K562 (cell line): Measurements from ENCODE around the gene SEMA3F. TPM values are rescaled to one million over a fixed set of nuclear protein-coding genes. Genes with fewer than 3 reads are reported as not detected.

ENCODE experiments used
- ATAC-seq: fragments of 200-7000 bp; cut with Tn5 transposase; 3 replicates; pipeline ENCODE4 v1.9.1; 2020; ENCODE audit warnings: moderate library complexity
- BruUV-seq: library from RNA; stranded (reverse); fragments of 400-500 nt; replicated peaks from 2 replicates; lab custom pipeline; 2021; lab: Mats Ljungman, UMichigan
- CTCF ChIA-PET: fragments of 300-600 bp; formaldehyde crosslinking; extraction: SDS; loops from one replicate; lab custom pipeline; 2021; ENCODE audit warnings: low intra/inter-chr PET ratio; lab: Yijun Ruan, JAX
- POLR2A ChIA-PET: fragments of 300-600, 350-650 bp; sonication (Branson Sonifier 250); formaldehyde crosslinking; extraction: SDS; loops from one replicate; lab custom pipeline; 2021; ENCODE audit warnings: antibody characterized with exemption, inconsistent platforms; lab: Yijun Ruan, JAX
- DNase-seq, 4 experiments: peaks; one replicate each; pipeline versions ENCODE4 v3.0.0 to v3.0.0-alpha.2; 2011 to 2018; ENCODE audit warnings: low spot score in 3 of 4, mixed read lengths in 3 of 4; ENCODE audit errors: extremely low read depth in 1 of 4
- FAIRE-seq: peaks from 2 replicates; lab custom pipeline; 2011; peaks lifted over from hg19 to GRCh38; lab: Jason Lieb, UNC
- H2AFZ ChIP-seq: 2 replicates; pipeline ENCODE4 v1.6.0; 2011; ENCODE audit warnings: low read depth, low read length, control low read depth, inconsistent platforms
- H3K27ac ChIP-seq: fragments of 200-600 bp; 3 replicates; pipeline ENCODE4 v1.8.0; 2011; ENCODE audit warnings: low read depth, mild to moderate bottlenecking, control low read depth, inconsistent platforms, low read length, moderate library complexity, mixed read lengths; ENCODE audit errors: extremely low read depth
- H3K27me3 ChIP-seq, 2 experiments: fragments of 300-600 bp in 1 of 2; 2 replicates in 1 of 2; 3 replicates in 1 of 2; pipeline versions ENCODE4 v1.6.0 to v1.8.0; 2011; ENCODE audit warnings: inconsistent platforms in 2 of 2, low read length in 2 of 2, mild to moderate bottlenecking in 1 of 2, mixed read lengths in 1 of 2, moderate library complexity in 1 of 2; ENCODE audit not compliant: control insufficient read depth in 2 of 2, insufficient read depth in 2 of 2
- H3K36me3 ChIP-seq: fragments of 300-600 bp; 3 replicates; pipeline ENCODE4 v1.8.0; 2011; ENCODE audit warnings: mild to moderate bottlenecking, low read length, inconsistent platforms; ENCODE audit not compliant: control insufficient read depth, insufficient read depth
- H3K4me1 ChIP-seq, 2 experiments: fragments of 200-600 bp in 1 of 2; replicated peaks in 1 of 2; 2 replicates in 1 of 2; 3 replicates in 1 of 2; pipeline versions ENCODE4 v1.5.1 to v1.8.0; 2011; ENCODE audit warnings: inconsistent platforms in 2 of 2, low read length in 2 of 2, mild to moderate bottlenecking in 1 of 2, mixed read lengths in 1 of 2, moderate library complexity in 1 of 2; ENCODE audit not compliant: control insufficient read depth in 2 of 2, insufficient read depth in 2 of 2
- H3K4me2 ChIP-seq: 2 replicates; pipeline ENCODE4 v1.6.1; 2011; ENCODE audit warnings: low read length, control low read depth, inconsistent platforms, mixed read lengths; ENCODE audit not compliant: insufficient read depth
- H3K4me3 ChIP-seq: fragments of 200-600 bp; sonication (generic), shearing (Covaris generic); 2 replicates; pipeline ENCODE4 v1.5.1; 2016; ENCODE audit warnings: control low read depth, inconsistent platforms
- H3K79me2 ChIP-seq: fragments of 200-600 bp; 3 replicates; pipeline ENCODE4 v1.8.0; 2011; ENCODE audit warnings: low read length, inconsistent platforms; ENCODE audit not compliant: control insufficient read depth, insufficient read depth
- H3K9ac ChIP-seq, 2 experiments: 2 replicates each; pipeline versions ENCODE4 v1.6.0 to v1.6.1; 2011; ENCODE audit warnings: low read depth in 2 of 2, low read length in 2 of 2, control low read depth in 1 of 2, inconsistent platforms in 1 of 2, mild to moderate bottlenecking in 1 of 2, mixed read lengths in 1 of 2; ENCODE audit not compliant: insufficient read depth in 1 of 2
- H3K9me1 ChIP-seq: one replicate; pipeline ENCODE4 v1.6.0; 2011; ENCODE audit warnings: inconsistent platforms, mild to moderate bottlenecking, low read length, moderate library complexity; ENCODE audit not compliant: control insufficient read depth, insufficient read depth
- H3K9me3 ChIP-seq: replicated peaks from 2 replicates; pipeline ENCODE4 v1.5.1; 2011; ENCODE audit warnings: low read depth, low read length, inconsistent platforms; ENCODE audit not compliant: control insufficient read depth, insufficient read depth
- H4K20me1 ChIP-seq: replicated peaks from 2 replicates; pipeline ENCODE4 v1.6.1; 2011; ENCODE audit warnings: low read length, inconsistent platforms, mixed read lengths; ENCODE audit not compliant: control insufficient read depth, insufficient read depth
- BCOR ChIP-seq: fragments of 450-650 bp; IDR thresholded peaks from 2 replicates; pipeline ENCODE4 v1.6.1; 2016
- CBFA2T2 ChIP-seq: fragments of 450-650 bp; conservative IDR thresholded peaks from 2 replicates; pipeline ENCODE4 v1.6.1; 2017; ENCODE audit warnings: mild to moderate bottlenecking
- GATAD2A ChIP-seq: fragments of 450-650 bp; IDR thresholded peaks from 2 replicates; pipeline ENCODE4 v1.6.1; 2017
- KDM1A ChIP-seq, 2 experiments: fragments of 450-650 bp; IDR thresholded peaks; 2 replicates each; pipeline ENCODE4 v1.6.1; 2016; ENCODE audit warnings: mild to moderate bottlenecking in 2 of 2
- RBM25 ChIP-seq: fragments of 200-400 bp; formaldehyde crosslinking; IDR thresholded peaks from 2 replicates; pipeline ENCODE4 v1.6.1; 2018; ENCODE audit warnings: low read length, low read depth, moderate library complexity; ENCODE audit not compliant: severe bottlenecking
- RFX5 ChIP-seq: IDR thresholded peaks from 2 replicates; pipeline ENCODE4 v1.6.1; 2011; ENCODE audit warnings: low read depth, mild to moderate bottlenecking, improper control_type of control experiment, low read length
- SREBF1 ChIP-seq: fragments of 150-350 bp; IDR thresholded peaks from 2 replicates; pipeline ENCODE4 v1.6.1; 2014; ENCODE audit warnings: antibody characterized with exemption, low read depth, low read length, borderline replicate concordance
- WGBS: fragments of 100-300 bp; shearing (Covaris generic); methylation state at CpG from one replicate; pipeline ENCODE4 v1.1.6; 2016; ENCODE audit warnings: low coverage, mixed read lengths; ENCODE audit not compliant: insufficient coverage; ENCODE audit errors: missing lambda C conversion rate; 5-methylcytosine and 5-hydroxymethylcytosine counted together
- in situ Hi-C: fragments of 300-500 bp; cut with MboI; formaldehyde crosslinking; loops from 4 replicates; pipeline ENCODE4 v1.15.0; 2018; ENCODE audit warnings: inconsistent platforms, mixed read lengths
- intact Hi-C: fragments of 100-400 bp; cut with micrococcal nuclease; formaldehyde crosslinking; loops from 2 replicates; pipeline ENCODE4 v1.14.2; 2022
- polyA plus RNA-seq, 8 experiments: library from polyadenylated mRNA; depleted of rRNA in 4 of 8; stranded (reverse) in 5 of 8; unstranded in 3 of 8; fragments of >200 nt; fragmentation: Nextera tagmentation in 2 of 8; fragmentation: Illumina TruSeq in 1 of 8; extraction: Ambion mirVana in 2 of 8; extraction: Trizol in 1 of 8; gene quantifications; 2 replicates each; pipeline versions ENCODE4 v1.2.1 to v1.2.3, GENCODE V29; 2011 to 2014; ENCODE audit warnings: inconsistent platforms in 1 of 8, missing spikeins in 1 of 8
- total RNA-seq, 7 experiments: library from RNA; depleted of rRNA in 6 of 7; stranded (reverse); fragments of >200 nt in 6 of 7; fragmentation: Illumina TruSeq in 2 of 7; extraction: Trizol in 2 of 7; gene quantifications; 2 replicates each; pipeline versions ENCODE4 v1.2.1 to v1.2.3, GENCODE V29; 2011 to 2021; ENCODE audit warnings: low replicate concordance in 1 of 7
- TF ChIP-seq, protein P1 (sequence below): sonication (generic); formaldehyde crosslinking; IDR thresholded peaks from 2 replicates; pipeline ENCODE4 v1.8.0; 2023; ENCODE audit warnings: mild to moderate bottlenecking, missing genetic modification reagents

Gene SEMA3F
- total and polyA plus RNA-seq, 9 of the 15 experiments (the other 6 are each of a cell fraction or from before 2014, with no cell fraction given): 0.58 to 3.0 (median 2.0) TPM; not detected in 2

DNA sequence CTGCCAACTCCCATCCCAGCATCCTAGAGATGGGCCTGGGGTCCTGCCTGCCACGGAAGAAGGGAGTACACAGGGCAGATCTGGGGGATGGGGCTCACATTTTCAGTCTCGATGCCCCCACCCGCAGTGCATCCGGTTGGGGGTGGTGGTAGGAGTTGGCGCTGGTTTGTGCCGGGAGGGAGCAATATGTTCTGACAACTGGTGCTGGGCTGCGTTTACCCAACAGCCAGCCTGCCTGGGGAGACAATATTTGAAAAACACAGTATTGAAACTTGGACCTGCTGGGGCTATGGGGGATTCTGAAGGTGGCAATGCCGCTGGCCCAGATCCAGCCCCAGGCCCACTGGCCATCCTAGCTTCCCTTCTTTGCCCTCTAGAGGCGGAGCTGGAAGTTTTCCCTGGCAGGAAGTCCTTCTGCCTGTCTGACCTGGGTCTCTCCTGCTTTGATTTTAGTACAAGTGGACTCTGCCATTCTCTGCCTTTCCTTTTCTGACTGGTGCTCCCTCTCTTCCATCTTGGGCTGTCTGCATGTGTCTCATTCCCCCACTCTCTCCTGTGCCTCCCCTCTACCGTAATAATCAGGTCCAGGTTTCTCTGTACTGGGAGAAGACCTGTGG, 3.5 kb downstream of the SEMA3F start:
- no TSS peak for BruUV-seq
- H3K27me3 ChIP-seq: no peaks in the 10 kb centered on the region
- no peak overlapping the region for H3K4me3 ChIP-seq
- H3K79me2 ChIP-seq: no peaks in the 10 kb centered on the region; the same call in 2 of the 3 replicates
- 56% methylated on average over 7 of the region's 10 CpGs for WGBS
- ChIA-PET POLR2A (interaction anchor here (0.6 kb wide), 1 partner anchor 78 kb away, joined by 3 read pairs; no protein-coding TSS in a partner anchor), CTCF (no interaction called here)
- FAIRE-seq: no peak
- H3K4me1 ChIP-seq: peaks cover 9 to 58% of the 10 kb centered on the region in 2 experiments; a peak in 4 of 5 replicates
- ATAC-seq: no peak
- no peak overlapping the region; a peak in 1 of 4 replicates for H3K9ac ChIP-seq
- no peak overlapping the region for H2AFZ ChIP-seq
- in situ Hi-C loops (no loop called here), intact Hi-C loops (no loop called here)
- H3K4me2 ChIP-seq: no peak overlapping the region
- no peak for TF ChIP-seq RFX5
- TF ChIP-seq CBFA2T2: no peak
- peak in 1 of 2 experiments; percentile 47; a peak in 1 of 4 replicates for TF ChIP-seq KDM1A (IDR thresholded peaks at IDR 0.05)
- TF ChIP-seq SREBF1: no peak
- TF ChIP-seq RBM25: peak; percentile 52
- TF ChIP-seq BCOR: peak; percentile 64; the same call in 1 of the 2 replicates
- TF ChIP-seq, protein P1, sequence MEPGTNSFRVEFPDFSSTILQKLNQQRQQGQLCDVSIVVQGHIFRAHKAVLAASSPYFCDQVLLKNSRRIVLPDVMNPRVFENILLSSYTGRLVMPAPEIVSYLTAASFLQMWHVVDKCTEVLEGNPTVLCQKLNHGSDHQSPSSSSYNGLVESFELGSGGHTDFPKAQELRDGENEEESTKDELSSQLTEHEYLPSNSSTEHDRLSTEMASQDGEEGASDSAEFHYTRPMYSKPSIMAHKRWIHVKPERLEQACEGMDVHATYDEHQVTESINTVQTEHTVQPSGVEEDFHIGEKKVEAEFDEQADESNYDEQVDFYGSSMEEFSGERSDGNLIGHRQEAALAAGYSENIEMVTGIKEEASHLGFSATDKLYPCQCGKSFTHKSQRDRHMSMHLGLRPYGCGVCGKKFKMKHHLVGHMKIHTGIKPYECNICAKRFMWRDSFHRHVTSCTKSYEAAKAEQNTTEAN: no peak
- no peak for TF ChIP-seq GATAD2A
- no peak for DNase-seq
- H3K9me1 ChIP-seq: no peaks in the 10 kb centered on the region
- no peak overlapping the region for H3K27ac ChIP-seq
- no peaks in the 10 kb centered on the region for H3K9me3 ChIP-seq
- no peaks in the 10 kb centered on the region for H3K36me3 ChIP-seq
- peaks cover 3% of the 10 kb centered on the region; the same call in 1 of the 2 replicates for H4K20me1 ChIP-seq
